Suppressor macrophage treated with lipopolysaccharide for 1 hour (primary cell): ENCODE measurements around the gene ATP12A.
A peak's percentile ranks its signal among the peaks of the same experiment; 100 is the strongest.
"Not testable (repeated sequence)": the region's sequence is repeated elsewhere in the genome, so short reads cannot be mapped to it uniquely, and the experiment has no call there.

Experiments
- DNase-seq, 3 donors: peaks; one replicate each; pipeline ENCODE4 v3.0.0-alpha.2; 2020 to 2022

Gene ATP12A

GRCh38 chr13:24688950-24689349, 8.7 kb downstream of the ATP12A start:
- DNase-seq, result no peak

DNA sequence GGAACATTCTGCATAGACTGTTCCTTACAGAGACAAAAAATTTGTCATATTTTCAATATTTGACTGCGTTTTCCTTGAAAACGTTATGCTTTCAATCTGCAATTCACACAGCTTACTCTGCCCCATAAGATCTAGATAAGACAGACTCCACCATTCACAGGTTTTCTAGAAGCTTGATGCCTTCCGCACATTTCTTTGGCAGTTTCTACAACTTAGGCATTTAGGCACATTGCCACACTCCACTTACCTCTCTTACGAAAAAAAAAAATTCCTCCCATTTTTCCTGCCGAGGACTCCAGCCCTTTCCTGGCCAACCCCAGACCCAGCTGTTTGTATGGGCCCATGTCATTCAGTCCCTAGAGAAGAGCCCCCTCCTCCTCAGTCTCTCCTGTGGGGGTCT, 11.2 kb downstream of the ATP12A start:
- no peak for DNase-seq

GRCh38 chr13:24692561-24692960, 12.4 kb downstream of the ATP12A start:
- DNase-seq, result no peak

GRCh38 chr13:24693862-24694471, 13.8 kb downstream of the ATP12A start:
- peak; percentile 76 to 84 (median 78) for DNase-seq

DNA sequence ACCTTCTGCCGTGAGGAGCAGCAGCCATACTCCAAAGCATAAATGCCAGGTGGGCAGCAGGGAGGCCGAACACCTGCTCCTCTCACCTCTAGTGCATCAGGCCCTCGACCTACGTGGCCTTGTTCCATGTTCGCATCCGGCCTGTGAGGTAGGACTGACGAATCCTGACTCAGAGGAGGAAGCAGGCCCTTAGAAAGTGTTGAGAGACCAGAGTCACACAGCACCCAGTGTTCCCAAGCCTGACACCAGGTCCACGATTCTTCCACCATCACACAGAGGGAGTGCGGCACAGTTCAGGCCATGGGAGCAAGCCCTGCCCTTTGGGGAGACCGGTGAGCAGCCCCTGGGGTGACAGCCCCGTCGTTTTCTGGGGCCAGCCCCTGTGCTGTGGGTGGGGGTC, 14.7 kb downstream of the ATP12A start:
- DNase-seq, result no peak

GRCh38 chr13:24698686-24699085, 18.5 kb downstream of the ATP12A start:
- no peak for DNase-seq

- no peak for DNase-seq
Observed at GRCh38 chr13:24699541-24699940, 19.3 kb downstream of the ATP12A start.

- no peak for DNase-seq
Observed at GRCh38 chr13:24700539-24700938, 20.3 kb downstream of the ATP12A start.

DNA sequence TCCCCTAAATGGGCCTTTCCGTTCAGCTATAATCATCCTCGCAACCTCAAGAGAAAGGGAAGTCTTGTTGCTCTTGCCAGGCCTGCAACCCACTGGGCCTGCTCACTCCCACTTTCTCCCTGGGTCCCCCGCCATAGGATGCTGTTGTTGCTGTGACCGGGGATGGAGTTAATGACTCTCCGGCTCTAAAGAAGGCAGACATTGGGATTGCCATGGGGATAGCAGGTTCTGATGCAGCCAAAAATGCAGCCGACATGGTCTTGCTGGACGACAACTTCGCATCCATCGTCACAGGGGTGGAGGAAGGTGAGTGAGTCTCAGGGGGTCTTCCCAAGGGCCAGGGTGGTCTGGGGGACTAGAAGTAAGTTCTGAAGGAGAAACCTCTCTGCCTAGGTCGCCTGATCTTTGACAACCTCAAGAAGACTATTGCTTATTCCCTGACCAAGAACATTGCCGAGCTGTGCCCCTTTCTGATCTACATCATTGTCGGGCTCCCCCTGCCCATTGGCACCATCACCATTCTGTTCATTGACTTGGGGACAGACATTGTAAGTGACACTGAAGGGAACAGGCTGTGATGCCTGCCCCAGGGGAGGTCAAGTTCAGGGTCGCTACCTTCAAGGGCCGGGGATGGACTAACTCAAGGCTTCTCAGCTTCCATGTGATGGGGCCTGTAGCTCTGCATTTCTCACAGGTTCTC, 26.8 kb downstream of the ATP12A start:
- DNase-seq, result no peak

DNA sequence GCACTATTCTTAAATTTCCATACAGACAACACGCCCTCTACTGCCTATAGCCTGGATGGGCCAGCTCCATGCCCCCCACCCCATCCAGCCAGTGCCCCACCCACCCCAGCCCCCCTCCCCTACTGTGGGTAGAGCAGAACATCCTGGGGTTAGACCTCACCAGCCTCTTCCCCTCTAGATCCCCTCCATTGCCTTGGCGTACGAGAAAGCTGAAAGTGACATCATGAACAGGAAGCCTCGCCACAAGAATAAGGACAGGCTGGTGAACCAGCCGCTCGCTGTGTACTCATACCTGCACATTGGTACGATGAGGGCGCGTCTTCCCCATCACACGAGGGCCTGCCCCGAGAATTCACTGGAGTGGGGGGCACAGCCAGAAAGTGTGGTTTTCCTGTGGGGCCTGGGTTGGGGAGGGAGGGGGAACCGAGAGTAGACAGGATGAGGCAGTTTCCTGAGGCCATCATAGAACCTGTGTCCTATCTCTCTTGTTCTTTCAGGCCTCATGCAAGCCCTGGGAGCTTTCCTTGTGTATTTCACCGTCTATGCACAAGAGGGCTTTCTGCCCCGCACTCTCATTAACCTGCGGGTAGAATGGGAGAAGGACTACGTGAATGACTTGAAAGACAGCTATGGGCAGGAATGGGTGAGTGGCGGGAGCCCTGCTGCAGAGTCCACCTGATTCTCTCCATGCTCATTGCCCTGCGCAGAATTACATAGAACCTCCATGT, 29.1 kb downstream of the ATP12A start:
- peak in 1 of 3 donors; percentile 9 for DNase-seq

DNA sequence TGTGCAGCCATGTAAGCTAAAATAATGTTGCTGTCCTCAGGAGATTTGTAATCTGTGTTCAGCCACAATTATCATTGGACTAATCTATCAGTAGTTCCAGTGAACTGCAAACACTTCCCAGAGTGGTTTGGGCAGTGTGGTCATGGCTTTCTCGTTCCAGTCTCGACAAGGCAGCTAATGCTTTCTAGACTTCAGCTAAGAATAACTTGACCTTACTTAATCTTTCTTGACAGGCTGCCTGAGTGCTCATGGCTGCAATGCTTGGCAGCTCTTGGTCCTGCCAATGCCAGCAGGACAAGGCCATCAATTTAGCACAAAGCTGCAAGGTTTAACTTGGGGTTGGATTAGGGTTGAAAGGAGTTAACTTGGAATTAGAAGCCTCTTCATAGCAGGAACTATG, 32.8 kb downstream of the ATP12A start:
- DNase-seq, result no peak

GRCh38 chr13:24716011-24716410, 35.8 kb downstream of the ATP12A start:
- DNase-seq, result no peak

DNA sequence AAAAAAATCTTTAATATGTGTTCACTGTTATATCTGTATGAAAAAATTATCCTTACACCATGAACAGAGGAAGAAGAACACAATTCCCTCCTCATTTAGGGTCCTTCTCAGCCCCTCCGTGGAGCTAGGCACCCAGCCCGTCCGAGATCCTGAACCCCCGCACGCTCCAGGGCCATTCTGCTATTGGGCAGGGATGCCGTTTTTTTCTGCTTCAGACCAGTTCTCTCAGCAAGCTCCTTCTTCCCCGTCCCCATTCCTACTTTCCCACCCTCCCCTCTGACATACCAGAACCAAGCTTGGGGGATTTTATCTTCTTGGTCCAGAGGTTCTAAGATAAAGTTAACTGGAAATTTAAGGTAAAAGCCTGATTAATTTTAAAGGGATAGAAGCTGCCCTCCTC, 36.2 kb downstream of the ATP12A start:
- DNase-seq, result no peak

- DNase-seq, result no peak
Observed at GRCh38 chr13:24717217-24717616, 37.0 kb downstream of the ATP12A start.

DNA sequence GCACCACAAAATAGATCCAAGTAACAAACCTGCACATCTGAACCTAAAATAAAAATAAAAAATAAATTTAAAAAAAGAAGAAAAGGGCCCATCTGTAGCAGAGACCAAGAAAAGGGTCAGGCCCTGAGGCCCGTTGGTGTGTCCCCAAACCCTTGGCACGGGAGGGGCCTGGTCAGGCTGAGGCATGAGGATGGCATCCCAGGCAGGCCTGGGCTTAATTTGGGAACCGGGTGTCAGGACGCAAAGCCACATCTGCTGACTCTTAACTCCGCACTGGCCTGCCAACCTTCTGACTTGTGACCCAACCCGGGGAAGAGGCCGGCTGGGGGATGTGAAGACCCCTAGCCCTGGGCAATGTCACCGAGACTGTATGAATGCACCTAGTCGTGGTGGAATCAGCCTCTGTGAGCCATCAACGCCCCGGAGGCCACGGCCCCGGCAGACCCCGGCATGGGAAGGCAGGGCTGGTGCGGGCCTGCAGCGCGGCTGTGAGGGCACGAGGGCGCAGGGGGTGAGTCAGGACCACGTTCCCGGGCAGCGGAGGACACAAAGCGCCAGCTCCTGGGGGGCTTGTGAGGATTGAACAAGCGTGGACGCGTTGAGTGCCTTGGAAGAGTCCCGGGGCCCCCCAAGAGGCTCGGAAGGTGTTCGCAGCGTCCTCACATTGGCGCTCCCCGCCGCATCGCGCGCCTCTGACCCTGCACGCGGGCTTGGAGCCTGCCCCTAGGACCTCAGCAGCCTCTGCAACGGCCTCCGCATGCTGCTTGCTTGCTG, 38.2 kb downstream of the ATP12A start:
- DNase-seq, result no peak

DNA sequence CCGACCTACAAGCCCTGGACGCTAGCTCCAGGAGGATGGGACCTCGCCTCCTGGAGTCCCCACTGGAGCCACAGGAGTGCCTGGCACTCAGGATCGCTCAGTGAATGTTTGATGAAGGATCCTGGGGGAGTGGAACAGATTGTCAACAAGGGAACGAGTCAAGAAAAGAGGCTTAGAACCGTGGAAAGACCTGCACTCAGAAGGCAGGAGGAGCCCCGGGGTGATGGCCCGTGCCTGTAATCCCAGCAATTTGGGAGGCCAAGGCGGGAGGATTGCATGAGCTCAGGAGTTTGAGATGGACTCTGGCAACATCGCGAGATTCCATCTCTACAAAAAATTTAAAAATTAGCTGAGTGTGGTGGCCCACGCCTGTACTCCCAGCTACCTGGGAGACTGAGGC, 38.9 kb downstream of the ATP12A start:
- DNase-seq, result no peak

DNA sequence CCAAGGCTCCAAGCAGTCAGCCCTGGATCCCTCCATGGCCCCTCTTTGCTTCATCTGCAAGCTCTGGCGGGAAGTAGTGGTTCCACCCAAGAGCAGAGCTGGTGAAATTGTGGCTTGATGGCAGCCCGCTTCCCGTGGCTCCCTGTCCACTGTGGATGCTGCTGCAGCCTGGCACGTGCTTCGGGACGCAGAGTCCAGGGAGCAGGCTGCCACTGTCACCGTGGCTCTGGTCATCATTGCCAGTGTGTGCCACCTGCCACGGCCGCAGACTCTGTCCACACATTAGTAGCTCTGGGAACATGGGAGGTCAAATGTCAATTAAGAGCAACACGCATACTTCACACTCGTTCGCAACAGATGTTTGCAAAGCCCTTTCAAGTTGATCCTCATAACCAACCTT, 43.0 kb downstream of the ATP12A start:
- no peak for DNase-seq

DNA sequence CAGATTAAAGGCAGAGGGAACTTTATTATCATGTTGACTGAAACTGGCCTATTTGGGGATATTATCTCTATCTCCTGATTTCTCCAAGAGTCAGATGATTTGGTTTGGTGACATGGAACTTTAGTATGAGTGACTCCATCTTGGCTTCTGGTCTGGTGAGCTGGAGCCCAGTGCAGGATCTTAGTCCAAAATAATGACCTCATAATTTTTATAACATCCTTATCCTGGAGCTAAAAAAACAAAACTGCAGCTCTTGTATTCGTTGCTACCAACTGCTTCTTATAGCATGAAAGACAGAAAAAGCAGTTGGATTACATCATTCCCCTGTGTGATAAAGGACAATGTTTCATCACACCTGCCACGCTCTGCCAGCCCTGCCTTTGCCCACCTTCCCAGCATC, 44.5 kb downstream of the ATP12A start:
- DNase-seq, result no peak

DNA sequence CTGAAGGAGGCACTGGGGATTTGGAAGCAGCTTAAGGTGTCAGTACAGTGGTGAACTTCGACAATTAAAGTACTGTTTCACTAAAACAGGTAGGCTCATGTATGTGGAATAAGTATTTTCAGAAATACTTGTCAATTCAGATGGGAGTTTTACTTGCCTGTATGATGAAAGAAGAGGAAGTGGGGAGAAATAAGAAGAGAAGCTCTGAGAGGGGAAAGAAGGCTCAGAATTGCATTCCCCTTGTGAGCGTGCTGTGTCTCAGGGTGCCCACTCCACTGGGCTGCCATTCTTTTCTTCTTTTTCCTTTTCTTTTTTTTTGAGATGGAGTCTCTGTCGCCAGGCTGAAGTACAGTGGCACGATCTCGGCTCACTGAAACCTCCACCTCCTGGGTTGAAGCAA, 45.2 kb downstream of the ATP12A start:
- no peak for DNase-seq

GRCh38 chr13:24727731-24728601, 47.8 kb downstream of the ATP12A start:
- DNase-seq, result peak; percentile 83 to 85 (median 83)

DNA sequence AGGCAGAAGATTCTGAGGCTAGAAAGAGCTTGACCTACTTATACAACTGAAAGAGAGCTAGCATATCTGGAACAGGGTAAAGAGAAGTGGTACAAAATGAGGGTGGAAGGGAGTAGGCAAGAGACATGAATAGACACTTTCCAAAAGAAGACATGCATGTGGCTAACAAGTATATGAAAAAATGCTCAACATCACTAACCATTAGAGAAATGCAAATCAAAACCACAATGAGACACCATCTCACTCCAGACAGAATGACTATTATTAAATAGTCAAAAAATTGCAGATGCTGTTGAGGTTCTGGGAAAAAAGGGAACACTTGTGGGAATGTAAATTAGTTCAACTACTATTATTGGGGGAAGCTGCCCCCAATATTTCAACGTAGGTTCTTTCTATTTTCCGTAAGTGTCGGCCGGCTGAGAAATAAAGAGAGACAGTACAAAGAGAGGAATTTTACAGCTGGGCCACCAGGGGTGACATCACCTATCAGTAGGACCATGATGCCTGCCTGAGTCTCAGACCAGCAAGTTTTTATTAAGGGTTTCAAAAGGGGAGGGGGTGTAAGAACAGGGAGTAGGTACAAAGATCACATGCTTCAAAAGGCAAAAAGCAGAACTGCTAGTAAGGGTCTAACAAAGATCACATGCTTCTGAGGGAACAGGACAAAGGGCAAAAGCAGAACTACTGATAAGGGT, 50.8 kb downstream of the ATP12A start:
- DNase-seq, result not testable (repeated sequence)

GRCh38 chr13:24734950-24735349, 54.7 kb downstream of the ATP12A start:
- no peak for DNase-seq
